Loucy (cell line): Measurements from ENCODE around the gene HSPA6.

ENCODE experiments used
- H2AFZ ChIP-seq: fragments of 200-600 bp; sonication (generic); 2 replicates; pipeline ENCODE4 v1.6.0; 2016; ENCODE audit warnings: antibody characterized with exemption, mild to moderate bottlenecking, low read length, moderate library complexity
- H3F3A ChIP-seq: fragments of 200-600 bp; 2 replicates; pipeline ENCODE4 v1.6.0; 2016; ENCODE audit warnings: antibody characterized with exemption, low read depth, mild to moderate bottlenecking
- H3K27me3 ChIP-seq: fragments of 200-600 bp; sonication (generic); 2 replicates; pipeline ENCODE4 v1.6.1; 2014; ENCODE audit warnings: low read length, mild to moderate bottlenecking; ENCODE audit not compliant: insufficient read depth, poor library complexity, severe bottlenecking
- H3K36me3 ChIP-seq: fragments of 200-600 bp; sonication (generic); 2 replicates; pipeline ENCODE4 v1.6.1; 2016; ENCODE audit warnings: low read length; ENCODE audit not compliant: insufficient read depth
- H3K4me1 ChIP-seq: fragments of 200-600 bp; sonication (generic); 2 replicates; pipeline ENCODE4 v1.5.1; 2014; ENCODE audit warnings: low read length, mild to moderate bottlenecking; ENCODE audit not compliant: insufficient read depth, poor library complexity, severe bottlenecking
- H3K4me2 ChIP-seq: fragments of 200-600 bp; sonication (generic); 2 replicates; pipeline ENCODE4 v1.6.0; 2014; ENCODE audit warnings: antibody characterized with exemption, low read length, low read depth, mild to moderate bottlenecking; ENCODE audit not compliant: poor library complexity, severe bottlenecking
- H3K4me3 ChIP-seq: fragments of 200-600 bp; sonication (generic); 2 replicates; pipeline ENCODE4 v1.5.1; 2014; ENCODE audit warnings: low read length, mild to moderate bottlenecking, mixed read lengths; ENCODE audit not compliant: poor library complexity, severe bottlenecking
- H3K79me2 ChIP-seq: fragments of 200-600 bp; sonication (generic); 2 replicates; pipeline ENCODE4 v1.6.1; 2014; ENCODE audit warnings: low read length; ENCODE audit not compliant: insufficient read depth
- H3K9ac ChIP-seq: fragments of 200-600 bp; sonication (generic); 2 replicates; pipeline ENCODE4 v1.6.0; 2014; ENCODE audit warnings: mild to moderate bottlenecking, low read depth, low read length, moderate library complexity; ENCODE audit not compliant: poor library complexity, severe bottlenecking
- H3K9me2 ChIP-seq: fragments of 200-600 bp; sonication (generic); replicated peaks from 2 replicates; pipeline ENCODE4 v1.6.1; 2016; ENCODE audit warnings: low read depth, low read length, mixed read lengths
- H3K9me3 ChIP-seq: fragments of 200-600 bp; sonication (generic); 2 replicates; pipeline ENCODE4 v1.6.1; 2014; ENCODE audit warnings: mild to moderate bottlenecking, antibody characterized with exemption, low read length, low read depth; ENCODE audit not compliant: insufficient read depth
- H4K20me1 ChIP-seq: fragments of 200-600 bp; sonication (generic); 2 replicates; pipeline ENCODE4 v1.6.0; 2014; ENCODE audit warnings: antibody characterized with exemption, low read length, mild to moderate bottlenecking; ENCODE audit not compliant: insufficient read depth, poor library complexity, severe bottlenecking
- EZH2phosphoT487 ChIP-seq: fragments of 200-600 bp; IDR thresholded peaks from 2 replicates; pipeline ENCODE4 v1.6.1; 2018; ENCODE audit warnings: antibody characterized with exemption, mild to moderate bottlenecking, moderate library complexity, borderline replicate concordance
- TF ChIP-seq, protein P1 (sequence below): fragments of 200-600 bp; sonication (generic); conservative IDR thresholded peaks from 2 replicates; pipeline ENCODE4 v1.5.1; 2014; ENCODE audit warnings: mild to moderate bottlenecking, antibody characterized with exemption, low read length

The HSPA6 gene

GRCh38 chr1:161503394-161503748 lies 21.0 kb upstream of the HSPA6 start:
- no peak overlapping the region for H3K4me2 ChIP-seq
- no peaks in the 10 kb centered on the region for H3K9me3 ChIP-seq
- no peaks in the 10 kb centered on the region for H3K9me2 ChIP-seq
- H3K79me2 ChIP-seq, result no peaks in the 10 kb centered on the region
- H3K4me3 ChIP-seq, result no peak overlapping the region
- H3K9ac ChIP-seq, result no peak overlapping the region
- H3K36me3 ChIP-seq, result no peaks in the 10 kb centered on the region
- H3F3A ChIP-seq, result no peaks in the 10 kb centered on the region
- H2AFZ ChIP-seq, result no peak overlapping the region
- TF ChIP-seq EZH2phosphoT487, result no peak
- TF ChIP-seq, protein P1, sequence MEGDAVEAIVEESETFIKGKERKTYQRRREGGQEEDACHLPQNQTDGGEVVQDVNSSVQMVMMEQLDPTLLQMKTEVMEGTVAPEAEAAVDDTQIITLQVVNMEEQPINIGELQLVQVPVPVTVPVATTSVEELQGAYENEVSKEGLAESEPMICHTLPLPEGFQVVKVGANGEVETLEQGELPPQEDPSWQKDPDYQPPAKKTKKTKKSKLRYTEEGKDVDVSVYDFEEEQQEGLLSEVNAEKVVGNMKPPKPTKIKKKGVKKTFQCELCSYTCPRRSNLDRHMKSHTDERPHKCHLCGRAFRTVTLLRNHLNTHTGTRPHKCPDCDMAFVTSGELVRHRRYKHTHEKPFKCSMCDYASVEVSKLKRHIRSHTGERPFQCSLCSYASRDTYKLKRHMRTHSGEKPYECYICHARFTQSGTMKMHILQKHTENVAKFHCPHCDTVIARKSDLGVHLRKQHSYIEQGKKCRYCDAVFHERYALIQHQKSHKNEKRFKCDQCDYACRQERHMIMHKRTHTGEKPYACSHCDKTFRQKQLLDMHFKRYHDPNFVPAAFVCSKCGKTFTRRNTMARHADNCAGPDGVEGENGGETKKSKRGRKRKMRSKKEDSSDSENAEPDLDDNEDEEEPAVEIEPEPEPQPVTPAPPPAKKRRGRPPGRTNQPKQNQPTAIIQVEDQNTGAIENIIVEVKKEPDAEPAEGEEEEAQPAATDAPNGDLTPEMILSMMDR, result no peak
- no peaks in the 10 kb centered on the region for H4K20me1 ChIP-seq
- no peaks in the 10 kb centered on the region for H3K27me3 ChIP-seq
- H3K4me1 ChIP-seq, result peaks cover 8% of the 10 kb centered on the region

DNA sequence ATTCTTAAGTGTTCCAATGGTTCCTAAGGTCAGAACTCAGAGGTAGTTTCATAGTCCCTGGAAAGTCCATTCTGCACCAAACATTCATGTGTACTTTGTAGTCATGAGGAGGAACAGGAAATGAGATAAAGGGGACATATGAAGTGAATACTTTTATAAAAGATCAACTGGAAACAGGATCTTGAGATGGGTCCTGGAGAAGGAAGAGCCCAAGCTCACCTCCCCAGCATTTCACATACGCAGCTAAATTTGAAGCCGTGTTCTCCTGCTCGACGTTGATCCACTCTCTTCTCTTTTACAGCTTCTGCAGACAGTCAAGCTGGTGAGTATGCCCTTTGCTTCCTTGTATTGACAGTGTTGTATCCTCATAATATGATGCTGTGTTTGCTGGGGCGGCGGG lies 18.7 kb upstream of the HSPA6 start:
- Histone ChIP-seq H3K4me2 (no peak overlapping the region), H3K36me3 (no peaks in the 10 kb centered on the region), H3K9ac (no peak overlapping the region), H3K4me3 (no peak overlapping the region), H2AFZ (peak overlapping the region; percentile 79), H3K79me2 (no peaks in the 10 kb centered on the region), H3K9me3 (no peaks in the 10 kb centered on the region), H3F3A (no peaks in the 10 kb centered on the region), H4K20me1 (no peaks in the 10 kb centered on the region), H3K27me3 (no peaks in the 10 kb centered on the region), H3K4me1 (peaks cover 8% of the 10 kb centered on the region), H3K9me2 (no peaks in the 10 kb centered on the region)
- TF ChIP-seq, protein P1, result no peak
- no peak for TF ChIP-seq EZH2phosphoT487

DNA sequence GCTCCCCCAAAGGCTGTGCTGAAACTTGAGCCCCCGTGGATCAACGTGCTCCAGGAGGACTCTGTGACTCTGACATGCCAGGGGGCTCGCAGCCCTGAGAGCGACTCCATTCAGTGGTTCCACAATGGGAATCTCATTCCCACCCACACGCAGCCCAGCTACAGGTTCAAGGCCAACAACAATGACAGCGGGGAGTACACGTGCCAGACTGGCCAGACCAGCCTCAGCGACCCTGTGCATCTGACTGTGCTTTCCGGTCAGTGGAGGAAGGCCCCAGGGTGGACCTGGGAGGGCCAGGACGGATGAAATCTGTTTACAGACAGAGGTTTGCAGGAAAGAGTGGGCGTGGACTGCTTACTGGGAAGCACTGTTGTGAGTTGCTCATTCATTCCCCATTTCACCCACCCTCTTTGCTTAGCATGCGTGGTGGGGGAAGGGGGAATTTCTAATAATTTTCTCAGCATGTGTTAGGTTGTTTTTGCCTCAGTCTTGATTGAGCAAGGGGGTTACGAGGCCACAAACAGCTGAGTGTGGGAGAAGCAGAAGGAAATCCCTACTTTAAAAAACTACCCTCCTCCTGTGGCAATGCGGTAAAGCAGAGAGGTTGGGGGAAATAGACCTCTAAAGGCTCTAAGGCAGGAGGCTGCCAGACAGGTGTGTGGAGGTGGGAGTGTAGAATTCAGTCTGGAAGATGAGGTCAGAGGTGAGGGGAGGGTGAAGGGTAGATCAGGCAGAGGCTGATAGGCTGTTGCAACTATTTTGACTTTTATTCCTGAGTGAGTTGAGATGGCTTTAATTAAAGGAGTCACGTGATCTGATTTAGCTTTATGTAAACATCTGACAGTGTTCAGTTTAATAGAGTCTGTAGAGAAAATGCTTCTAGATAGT lies 17.8 kb upstream of the HSPA6 start:
- Histone ChIP-seq H3K4me3 (no peak overlapping the region), H2AFZ (no peak overlapping the region), H3K36me3 (no peaks in the 10 kb centered on the region), H3F3A (no peaks in the 10 kb centered on the region), H3K9me2 (no peaks in the 10 kb centered on the region), H3K27me3 (no peaks in the 10 kb centered on the region), H3K4me1 (peaks cover 8% of the 10 kb centered on the region), H3K4me2 (no peak overlapping the region), H4K20me1 (no peaks in the 10 kb centered on the region), H3K9ac (no peak overlapping the region), H3K79me2 (no peaks in the 10 kb centered on the region), H3K9me3 (no peaks in the 10 kb centered on the region)
- TF ChIP-seq EZH2phosphoT487, result no peak
- TF ChIP-seq, protein P1, result no peak
